Measurements from ENCODE around the gene CEP85L. TPM values are rescaled to one million over a fixed set of nuclear protein-coding genes. Genes with fewer than 3 reads are reported as not detected.

The CEP85L gene
- total and polyA plus RNA-seq, 2 of the 13 experiments (the other 11 are each of a cell fraction or from before 2014, with no cell fraction given): 0.44 to 1.7 TPM

DNA sequence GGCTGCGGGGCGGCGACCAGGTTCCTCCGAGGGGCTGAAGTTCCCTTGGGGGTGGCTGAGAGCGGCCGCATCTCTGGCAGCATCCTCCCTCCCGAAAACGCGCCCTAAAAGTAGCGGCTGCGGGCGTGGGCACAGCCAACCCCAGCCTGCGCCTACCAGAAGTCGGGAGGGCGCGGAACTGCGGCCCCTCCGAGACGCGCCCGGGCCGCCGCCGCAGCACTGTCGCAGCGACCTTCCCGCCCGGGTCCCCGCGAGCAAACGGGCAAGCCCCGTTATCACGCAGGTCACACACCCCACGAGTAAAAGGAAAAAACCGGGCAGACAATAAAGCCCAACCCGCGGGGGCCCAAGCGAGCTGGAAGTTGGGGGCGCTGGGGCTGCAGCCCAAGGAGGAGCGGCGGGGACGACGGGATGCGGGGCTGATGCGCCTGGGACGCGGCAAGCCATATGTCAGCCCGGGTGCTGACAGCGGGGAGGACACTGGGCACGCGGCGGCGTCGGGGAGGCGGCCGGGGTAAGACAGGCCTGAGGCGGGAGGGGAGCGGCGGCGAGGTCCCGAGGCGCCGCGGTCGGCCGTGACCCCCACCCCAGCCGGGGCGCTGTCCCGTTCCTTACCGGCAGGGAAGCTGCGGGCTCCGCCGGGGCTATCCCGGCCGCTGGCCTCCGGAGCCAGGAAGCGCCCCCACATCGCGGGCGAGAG lies 659 bp downstream of the CEP85L start (continued):
- TF ChIP-seq JDP2 (CRISPR knock-in tag; IDR thresholded peaks at IDR 0.05; ENCODE audit: borderline replicate concordance) (no peak), ZNF274 (CRISPR knock-in tag; IDR thresholded peaks at IDR 0.05) (no peak), ZNF772 (CRISPR knock-in tag; IDR thresholded peaks at IDR 0.05) (no peak; the same call in 1 of the 2 replicates), SMYD3 (CRISPR knock-in tag; IDR thresholded peaks at IDR 0.05) (no peak), ZNF530 (CRISPR knock-in tag; IDR thresholded peaks at IDR 0.05; ENCODE audit: low read depth) (no peak), NKX3-1 (CRISPR knock-in tag; IDR thresholded peaks at IDR 0.05) (no peak), ZNF20 (CRISPR knock-in tag; IDR thresholded peaks at IDR 0.05) (no peak), ZNF569 (CRISPR knock-in tag; IDR thresholded peaks at IDR 0.05; ENCODE audit: borderline replicate concordance) (no peak), ARNT2 (CRISPR knock-in tag; IDR thresholded peaks at IDR 0.05; ENCODE audit: low read depth) (peak; percentile 77), ZMYM4 (CRISPR knock-in tag; IDR thresholded peaks at IDR 0.05) (no peak; the same call in 1 of the 2 replicates), DMAP1 (CRISPR knock-in tag; IDR thresholded peaks at IDR 0.05) (no peak), ZBTB7A (CRISPR knock-in tag; IDR thresholded peaks at IDR 0.05) (no peak), SAFB2 (CRISPR knock-in tag; IDR thresholded peaks at IDR 0.05; ENCODE audit: borderline replicate concordance, low read depth) (0 out of 2 replicates have a peak, but pooled peaks have one; percentile 87), MTF1 (CRISPR knock-in tag; IDR thresholded peaks at IDR 0.05) (no peak), ZNF160 (CRISPR knock-in tag; IDR thresholded peaks at IDR 0.05) (no peak), HMG20B (CRISPR knock-in tag; conservative IDR thresholded peaks at IDR 0.05) (no peak; the same call in 1 of the 2 replicates), ZNF572 (CRISPR knock-in tag; IDR thresholded peaks at IDR 0.05) (no peak)
- TF ChIP-seq, protein P1, sequence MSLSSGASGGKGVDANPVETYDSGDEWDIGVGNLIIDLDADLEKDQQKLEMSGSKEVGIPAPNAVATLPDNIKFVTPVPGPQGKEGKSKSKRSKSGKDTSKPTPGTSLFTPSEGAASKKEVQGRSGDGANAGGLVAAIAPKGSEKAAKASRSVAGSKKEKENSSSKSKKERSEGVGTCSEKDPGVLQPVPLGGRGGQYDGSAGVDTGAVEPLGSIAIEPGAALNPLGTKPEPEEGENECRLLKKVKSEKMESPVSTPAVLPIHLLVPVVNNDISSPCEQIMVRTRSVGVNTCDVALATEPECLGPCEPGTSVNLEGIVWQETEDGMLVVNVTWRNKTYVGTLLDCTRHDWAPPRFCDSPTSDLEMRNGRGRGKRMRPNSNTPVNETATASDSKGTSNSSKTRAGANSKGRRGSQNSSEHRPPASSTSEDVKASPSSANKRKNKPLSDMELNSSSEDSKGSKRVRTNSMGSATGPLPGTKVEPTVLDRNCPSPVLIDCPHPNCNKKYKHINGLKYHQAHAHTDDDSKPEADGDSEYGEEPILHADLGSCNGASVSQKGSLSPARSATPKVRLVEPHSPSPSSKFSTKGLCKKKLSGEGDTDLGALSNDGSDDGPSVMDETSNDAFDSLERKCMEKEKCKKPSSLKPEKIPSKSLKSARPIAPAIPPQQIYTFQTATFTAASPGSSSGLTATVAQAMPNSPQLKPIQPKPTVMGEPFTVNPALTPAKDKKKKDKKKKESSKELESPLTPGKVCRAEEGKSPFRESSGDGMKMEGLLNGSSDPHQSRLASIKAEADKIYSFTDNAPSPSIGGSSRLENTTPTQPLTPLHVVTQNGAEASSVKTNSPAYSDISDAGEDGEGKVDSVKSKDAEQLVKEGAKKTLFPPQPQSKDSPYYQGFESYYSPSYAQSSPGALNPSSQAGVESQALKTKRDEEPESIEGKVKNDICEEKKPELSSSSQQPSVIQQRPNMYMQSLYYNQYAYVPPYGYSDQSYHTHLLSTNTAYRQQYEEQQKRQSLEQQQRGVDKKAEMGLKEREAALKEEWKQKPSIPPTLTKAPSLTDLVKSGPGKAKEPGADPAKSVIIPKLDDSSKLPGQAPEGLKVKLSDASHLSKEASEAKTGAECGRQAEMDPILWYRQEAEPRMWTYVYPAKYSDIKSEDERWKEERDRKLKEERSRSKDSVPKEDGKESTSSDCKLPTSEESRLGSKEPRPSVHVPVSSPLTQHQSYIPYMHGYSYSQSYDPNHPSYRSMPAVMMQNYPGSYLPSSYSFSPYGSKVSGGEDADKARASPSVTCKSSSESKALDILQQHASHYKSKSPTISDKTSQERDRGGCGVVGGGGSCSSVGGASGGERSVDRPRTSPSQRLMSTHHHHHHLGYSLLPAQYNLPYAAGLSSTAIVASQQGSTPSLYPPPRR (CRISPR knock-in tag; IDR thresholded peaks at IDR 0.05; ENCODE audit: borderline replicate concordance): no peak
- TF ChIP-seq, protein P2, sequence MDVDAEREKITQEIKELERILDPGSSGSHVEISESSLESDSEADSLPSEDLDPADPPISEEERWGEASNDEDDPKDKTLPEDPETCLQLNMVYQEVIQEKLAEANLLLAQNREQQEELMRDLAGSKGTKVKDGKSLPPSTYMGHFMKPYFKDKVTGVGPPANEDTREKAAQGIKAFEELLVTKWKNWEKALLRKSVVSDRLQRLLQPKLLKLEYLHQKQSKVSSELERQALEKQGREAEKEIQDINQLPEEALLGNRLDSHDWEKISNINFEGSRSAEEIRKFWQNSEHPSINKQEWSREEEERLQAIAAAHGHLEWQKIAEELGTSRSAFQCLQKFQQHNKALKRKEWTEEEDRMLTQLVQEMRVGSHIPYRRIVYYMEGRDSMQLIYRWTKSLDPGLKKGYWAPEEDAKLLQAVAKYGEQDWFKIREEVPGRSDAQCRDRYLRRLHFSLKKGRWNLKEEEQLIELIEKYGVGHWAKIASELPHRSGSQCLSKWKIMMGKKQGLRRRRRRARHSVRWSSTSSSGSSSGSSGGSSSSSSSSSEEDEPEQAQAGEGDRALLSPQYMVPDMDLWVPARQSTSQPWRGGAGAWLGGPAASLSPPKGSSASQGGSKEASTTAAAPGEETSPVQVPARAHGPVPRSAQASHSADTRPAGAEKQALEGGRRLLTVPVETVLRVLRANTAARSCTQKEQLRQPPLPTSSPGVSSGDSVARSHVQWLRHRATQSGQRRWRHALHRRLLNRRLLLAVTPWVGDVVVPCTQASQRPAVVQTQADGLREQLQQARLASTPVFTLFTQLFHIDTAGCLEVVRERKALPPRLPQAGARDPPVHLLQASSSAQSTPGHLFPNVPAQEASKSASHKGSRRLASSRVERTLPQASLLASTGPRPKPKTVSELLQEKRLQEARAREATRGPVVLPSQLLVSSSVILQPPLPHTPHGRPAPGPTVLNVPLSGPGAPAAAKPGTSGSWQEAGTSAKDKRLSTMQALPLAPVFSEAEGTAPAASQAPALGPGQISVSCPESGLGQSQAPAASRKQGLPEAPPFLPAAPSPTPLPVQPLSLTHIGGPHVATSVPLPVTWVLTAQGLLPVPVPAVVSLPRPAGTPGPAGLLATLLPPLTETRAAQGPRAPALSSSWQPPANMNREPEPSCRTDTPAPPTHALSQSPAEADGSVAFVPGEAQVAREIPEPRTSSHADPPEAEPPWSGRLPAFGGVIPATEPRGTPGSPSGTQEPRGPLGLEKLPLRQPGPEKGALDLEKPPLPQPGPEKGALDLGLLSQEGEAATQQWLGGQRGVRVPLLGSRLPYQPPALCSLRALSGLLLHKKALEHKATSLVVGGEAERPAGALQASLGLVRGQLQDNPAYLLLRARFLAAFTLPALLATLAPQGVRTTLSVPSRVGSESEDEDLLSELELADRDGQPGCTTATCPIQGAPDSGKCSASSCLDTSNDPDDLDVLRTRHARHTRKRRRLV (CRISPR knock-in tag; IDR thresholded peaks at IDR 0.05): no peak

All from HepG2 (cell line).